Measurements from ENCODE around the gene NPM1. TPM values are rescaled to one million over a fixed set of nuclear protein-coding genes. Genes with fewer than 3 reads are reported as not detected.
"Not testable (repeated sequence)": the region's sequence is repeated elsewhere in the genome, so short reads cannot be mapped to it uniquely, and the experiment has no call there.

The NPM1 gene
- 2,570 and 3,194 TPM in 2 replicates for total RNA-seq (2014; rRNA removed; shearing (Covaris generic))

GRCh38 chr5:171387345-171387969, at the start of gene NPM1:
Gene NPM1 (plus strand): TSS chr5:171387849. CDS start chr5:171387949, 100 bp downstream.
- DNase-seq (ENCODE audit: low spot score) = peak; percentile 99
- in situ Hi-C loops (cut with HindIII; ENCODE audit: low sequenced_read_pairs) = no loop called here

GRCh38 chr5:171340042-171340441, 47.6 kb upstream of the NPM1 start:
- no peak for DNase-seq (ENCODE audit: low spot score)
- in situ Hi-C loops (cut with HindIII; ENCODE audit: low sequenced_read_pairs) = no loop called here

- no peak for DNase-seq (ENCODE audit: low spot score)
- in situ Hi-C loops (cut with HindIII; ENCODE audit: low sequenced_read_pairs) = no loop called here
Measured at GRCh38 chr5:171340491-171340890, 47.2 kb upstream of the NPM1 start.

GRCh38 chr5:171342362-171343111, 45.1 kb upstream of the NPM1 start:
- DNase-seq (ENCODE audit: low spot score) = peak; percentile 81
- in situ Hi-C loops (cut with HindIII; ENCODE audit: low sequenced_read_pairs) = no loop called here

GRCh38 chr5:171344936-171345608, 42.6 kb upstream of the NPM1 start:
- no peak for DNase-seq (ENCODE audit: low spot score)
- in situ Hi-C loops (cut with HindIII; ENCODE audit: low sequenced_read_pairs) = no loop called here

GRCh38 chr5:171351536-171352073, 36.0 kb upstream of the NPM1 start:
- DNase-seq (ENCODE audit: low spot score) = no peak
- in situ Hi-C loops (cut with HindIII; ENCODE audit: low sequenced_read_pairs) = no loop called here

GRCh38 chr5:171355302-171355724, 32.3 kb upstream of the NPM1 start:
- DNase-seq (ENCODE audit: low spot score) = no peak
- in situ Hi-C loops (cut with HindIII; ENCODE audit: low sequenced_read_pairs) = no loop called here

GRCh38 chr5:171357843-171358242, 29.8 kb upstream of the NPM1 start:
- in situ Hi-C loops (cut with HindIII; ENCODE audit: low sequenced_read_pairs) = no loop called here
- no peak for DNase-seq (ENCODE audit: low spot score)

GRCh38 chr5:171361151-171361550, 26.5 kb upstream of the NPM1 start:
- in situ Hi-C loops (cut with HindIII; ENCODE audit: low sequenced_read_pairs); DNase-seq (ENCODE audit: low spot score): not testable (repeated sequence)

- DNase-seq (ENCODE audit: low spot score); in situ Hi-C loops (cut with HindIII; ENCODE audit: low sequenced_read_pairs): not testable (repeated sequence)
Measured at GRCh38 chr5:171363249-171363648, 24.4 kb upstream of the NPM1 start.

- in situ Hi-C loops (cut with HindIII; ENCODE audit: low sequenced_read_pairs) = no loop called here
- DNase-seq (ENCODE audit: low spot score) = no peak
Measured at GRCh38 chr5:171363846-171364245, 23.8 kb upstream of the NPM1 start.

- in situ Hi-C loops (cut with HindIII; ENCODE audit: low sequenced_read_pairs) = no loop called here
- peak; percentile 15 for DNase-seq (ENCODE audit: low spot score)
Measured at GRCh38 chr5:171365351-171365750, 22.3 kb upstream of the NPM1 start.

- in situ Hi-C loops (cut with HindIII; ENCODE audit: low sequenced_read_pairs) = no loop called here
- no peak for DNase-seq (ENCODE audit: low spot score)
Measured at GRCh38 chr5:171366645-171367044, 21.0 kb upstream of the NPM1 start.

GRCh38 chr5:171367424-171368370, 20.0 kb upstream of the NPM1 start:
- in situ Hi-C loops (cut with HindIII; ENCODE audit: low sequenced_read_pairs) = no loop called here
- no peak for DNase-seq (ENCODE audit: low spot score)

GRCh38 chr5:171369056-171369455, 18.6 kb upstream of the NPM1 start:
- in situ Hi-C loops (cut with HindIII; ENCODE audit: low sequenced_read_pairs) = no loop called here
- DNase-seq (ENCODE audit: low spot score) = no peak

- DNase-seq (ENCODE audit: low spot score) = no peak
- in situ Hi-C loops (cut with HindIII; ENCODE audit: low sequenced_read_pairs) = no loop called here
Measured at GRCh38 chr5:171369898-171370297, 17.8 kb upstream of the NPM1 start.

- in situ Hi-C loops (cut with HindIII; ENCODE audit: low sequenced_read_pairs); DNase-seq (ENCODE audit: low spot score): not testable (repeated sequence)
Measured at GRCh38 chr5:171370881-171371280, 16.8 kb upstream of the NPM1 start.

GRCh38 chr5:171371326-171371725, 16.3 kb upstream of the NPM1 start:
- in situ Hi-C loops (cut with HindIII; ENCODE audit: low sequenced_read_pairs) = no loop called here

GRCh38 chr5:171379961-171380360, 7.7 kb upstream of the NPM1 start:
- in situ Hi-C loops (cut with HindIII; ENCODE audit: low sequenced_read_pairs) = no loop called here
- no peak for DNase-seq (ENCODE audit: low spot score)

More at GRCh38 chr5:171371326-171371725, 16.3 kb upstream of the NPM1 start:
- DNase-seq (ENCODE audit: low spot score) = no peak

Measured in G401 (cell line).